OCI-LY1 (cell line): ENCODE measurements around the gene SLC47A2.

Experiments
- H2AFZ ChIP-seq: fragments of 200-600 bp; sonication (generic), shearing (Covaris generic); 2 replicates; pipeline ENCODE4 v1.6.0; 2014; ENCODE audit warnings: antibody characterized with exemption, mild to moderate bottlenecking, low read length
- H3F3A ChIP-seq: fragments of 200-600 bp; sonication (generic), shearing (Covaris generic); 2 replicates; pipeline ENCODE4 v1.6.0; 2014; ENCODE audit warnings: mild to moderate bottlenecking, antibody characterized with exemption, low read length, moderate library complexity; ENCODE audit not compliant: insufficient read depth
- H3K27ac ChIP-seq: fragments of 200-600 bp; sonication (generic); 2 replicates; pipeline ENCODE4 v1.5.1; 2014; ENCODE audit warnings: low read length, mixed run types, mild to moderate bottlenecking, low read depth; ENCODE audit not compliant: poor library complexity, severe bottlenecking
- H3K27me3 ChIP-seq: fragments of 200-600 bp; sonication (generic); 2 replicates; pipeline ENCODE4 v1.6.0; 2014; ENCODE audit warnings: antibody characterized with exemption, mild to moderate bottlenecking, low read length, moderate library complexity; ENCODE audit not compliant: insufficient read depth
- H3K36me3 ChIP-seq: fragments of 200-600 bp; sonication (generic); 2 replicates; pipeline ENCODE4 v1.6.1; 2014; ENCODE audit warnings: mild to moderate bottlenecking, antibody characterized with exemption, low read length, moderate library complexity, mixed read lengths; ENCODE audit not compliant: insufficient read depth
- H3K4me1 ChIP-seq: fragments of 200-600 bp; sonication (generic); 2 replicates; pipeline ENCODE4 v1.5.1; 2014; ENCODE audit warnings: mild to moderate bottlenecking, low read length, moderate library complexity; ENCODE audit not compliant: insufficient read depth, severe bottlenecking
- H3K4me2 ChIP-seq: fragments of 200-600 bp; sonication (generic), shearing (Covaris generic); 2 replicates; pipeline ENCODE4 v1.6.1; 2014; ENCODE audit warnings: low read length
- H3K4me3 ChIP-seq: fragments of 200-600 bp; sonication (generic); 2 replicates; pipeline ENCODE4 v1.5.1; 2014; ENCODE audit warnings: low read length, low read depth, mild to moderate bottlenecking, mixed read lengths; ENCODE audit not compliant: poor library complexity, severe bottlenecking
- H3K79me2 ChIP-seq: fragments of 200-600 bp; shearing (Covaris generic); 2 replicates; pipeline ENCODE4 v1.6.1; 2016; ENCODE audit warnings: mixed run types, low read length, mixed read lengths; ENCODE audit not compliant: insufficient read depth
- H3K9ac ChIP-seq: fragments of 200-600 bp; sonication (generic), shearing (Covaris generic); 2 replicates; pipeline ENCODE4 v1.6.1; 2014; ENCODE audit warnings: mild to moderate bottlenecking, low read length, mixed read lengths
- H3K9me2 ChIP-seq: fragments of 200-600 bp; sonication (generic), shearing (Covaris generic); 2 replicates; pipeline ENCODE4 v1.6.1; 2014; ENCODE audit warnings: low read depth, mild to moderate bottlenecking, low read length, mixed read lengths
- H3K9me3 ChIP-seq: fragments of 200-600 bp; shearing (Covaris generic); 2 replicates; pipeline ENCODE4 v1.6.1; 2014; ENCODE audit warnings: low read length, mixed read lengths
- H4K20me1 ChIP-seq: fragments of 200-600 bp; sonication (generic), shearing (Covaris generic); 2 replicates; pipeline ENCODE4 v1.6.0; 2016; ENCODE audit warnings: mild to moderate bottlenecking, low read length; ENCODE audit not compliant: insufficient read depth
- EZH2 ChIP-seq: fragments of 200-600 bp; sonication (generic), shearing (Covaris generic); IDR thresholded peaks from 2 replicates; pipeline ENCODE4 v1.8.0; 2017; ENCODE audit warnings: borderline replicate concordance, mixed run types, mild to moderate bottlenecking, antibody characterized with exemption, low read length, moderate library complexity, mixed read lengths
- TF ChIP-seq, protein P1 (sequence below): fragments of 200-600 bp; sonication (generic), shearing (Covaris generic); IDR thresholded peaks from 2 replicates; pipeline ENCODE4 v1.5.1; 2017; ENCODE audit warnings: mild to moderate bottlenecking, antibody characterized with exemption, low read length, moderate library complexity, mixed read lengths

Gene SLC47A2

DNA sequence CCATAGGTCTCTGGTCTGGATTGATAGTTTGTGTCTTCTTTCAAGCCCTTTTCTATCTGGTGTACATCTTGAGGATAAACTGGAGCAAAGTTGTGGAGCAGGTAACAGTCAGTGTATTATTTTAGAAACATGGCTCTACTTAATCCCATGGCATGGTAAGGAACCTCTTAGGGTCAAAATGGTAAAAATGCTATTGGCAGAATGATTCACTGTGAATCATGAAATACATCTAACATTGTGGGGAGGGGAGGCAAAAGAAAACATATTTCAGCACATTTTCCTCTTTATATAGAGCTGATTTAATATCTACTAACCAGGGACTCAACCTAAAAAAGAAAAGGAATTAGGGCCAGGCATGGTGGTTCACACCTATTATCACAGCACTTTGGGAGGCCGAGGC is 85.7 kb downstream of the SLC47A2 start:
- Histone ChIP-seq H3K4me3 (no peak overlapping the region), H3K9me2 (no peaks in the 10 kb centered on the region), H3K9ac (no peak overlapping the region), H4K20me1 (no peaks in the 10 kb centered on the region), H3K4me2 (no peak overlapping the region), H3K27ac (no peak overlapping the region), H3K4me1 (no peaks in the 10 kb centered on the region), H2AFZ (no peak overlapping the region), H3K36me3 (no peaks in the 10 kb centered on the region), H3K9me3 (no peaks in the 10 kb centered on the region), H3K27me3 (no peaks in the 10 kb centered on the region), H3K79me2 (no peaks in the 10 kb centered on the region), H3F3A (no peaks in the 10 kb centered on the region)
- TF ChIP-seq, protein P1, sequence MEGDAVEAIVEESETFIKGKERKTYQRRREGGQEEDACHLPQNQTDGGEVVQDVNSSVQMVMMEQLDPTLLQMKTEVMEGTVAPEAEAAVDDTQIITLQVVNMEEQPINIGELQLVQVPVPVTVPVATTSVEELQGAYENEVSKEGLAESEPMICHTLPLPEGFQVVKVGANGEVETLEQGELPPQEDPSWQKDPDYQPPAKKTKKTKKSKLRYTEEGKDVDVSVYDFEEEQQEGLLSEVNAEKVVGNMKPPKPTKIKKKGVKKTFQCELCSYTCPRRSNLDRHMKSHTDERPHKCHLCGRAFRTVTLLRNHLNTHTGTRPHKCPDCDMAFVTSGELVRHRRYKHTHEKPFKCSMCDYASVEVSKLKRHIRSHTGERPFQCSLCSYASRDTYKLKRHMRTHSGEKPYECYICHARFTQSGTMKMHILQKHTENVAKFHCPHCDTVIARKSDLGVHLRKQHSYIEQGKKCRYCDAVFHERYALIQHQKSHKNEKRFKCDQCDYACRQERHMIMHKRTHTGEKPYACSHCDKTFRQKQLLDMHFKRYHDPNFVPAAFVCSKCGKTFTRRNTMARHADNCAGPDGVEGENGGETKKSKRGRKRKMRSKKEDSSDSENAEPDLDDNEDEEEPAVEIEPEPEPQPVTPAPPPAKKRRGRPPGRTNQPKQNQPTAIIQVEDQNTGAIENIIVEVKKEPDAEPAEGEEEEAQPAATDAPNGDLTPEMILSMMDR, result no peak
- no peak for TF ChIP-seq EZH2

DNA sequence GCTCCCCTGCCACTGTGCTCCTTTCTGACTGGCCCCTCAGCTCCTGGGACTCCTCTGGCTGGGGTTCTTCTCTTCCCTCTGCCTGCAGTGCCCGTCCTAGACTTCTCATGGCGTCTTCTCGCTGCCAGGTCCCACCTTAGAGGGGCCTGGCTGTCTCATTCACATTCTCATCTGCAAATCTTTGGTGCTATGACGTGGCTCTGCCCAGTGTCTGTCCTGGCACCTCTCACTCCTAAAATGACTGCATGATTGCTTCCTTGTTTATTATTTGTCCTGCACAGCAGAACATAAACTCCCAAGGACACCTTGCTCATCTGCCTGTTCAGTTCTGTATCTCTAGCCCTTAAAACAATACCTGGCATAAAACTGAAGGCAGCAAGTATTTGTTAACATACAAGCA is 86.3 kb downstream of the SLC47A2 start:
- no peak overlapping the region for H3K27ac ChIP-seq
- no peaks in the 10 kb centered on the region for H3K9me2 ChIP-seq
- no peak for TF ChIP-seq EZH2
- TF ChIP-seq, protein P1, result no peak
- H3K9ac ChIP-seq, result no peak overlapping the region
- no peaks in the 10 kb centered on the region for H3F3A ChIP-seq
- H3K36me3 ChIP-seq, result no peaks in the 10 kb centered on the region
- H3K4me2 ChIP-seq, result no peak overlapping the region
- H2AFZ ChIP-seq, result no peak overlapping the region
- H3K4me3 ChIP-seq, result no peak overlapping the region
- H4K20me1 ChIP-seq, result no peaks in the 10 kb centered on the region
- no peaks in the 10 kb centered on the region for H3K27me3 ChIP-seq
- H3K9me3 ChIP-seq, result no peaks in the 10 kb centered on the region
- no peaks in the 10 kb centered on the region for H3K4me1 ChIP-seq
- no peaks in the 10 kb centered on the region for H3K79me2 ChIP-seq

DNA sequence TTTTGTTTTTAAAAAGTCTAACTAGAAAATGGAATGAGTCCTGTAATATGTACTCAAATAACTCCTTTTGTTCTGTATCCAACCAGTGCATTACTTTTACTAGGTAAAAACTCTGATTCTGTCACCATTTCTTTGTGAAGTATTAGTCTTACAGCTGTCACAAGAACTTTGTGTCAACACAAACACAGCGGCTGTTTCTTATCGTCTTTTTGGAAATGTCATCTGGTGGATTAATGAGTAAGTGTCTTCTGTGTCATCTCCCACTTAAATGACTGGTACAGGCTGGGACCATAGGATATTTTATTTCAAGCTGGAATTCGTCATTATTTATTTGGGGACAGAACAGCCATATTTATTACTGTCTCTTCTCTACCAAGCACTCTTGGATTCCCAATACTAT is 86.9 kb downstream of the SLC47A2 start:
- TF ChIP-seq EZH2, result no peak
- TF ChIP-seq, protein P1, result no peak
- no peak overlapping the region for H3K4me3 ChIP-seq
- no peaks in the 10 kb centered on the region for H3F3A ChIP-seq
- H3K4me2 ChIP-seq, result no peak overlapping the region
- no peaks in the 10 kb centered on the region for H3K79me2 ChIP-seq
- no peaks in the 10 kb centered on the region for H3K36me3 ChIP-seq
- H3K9me3 ChIP-seq, result no peaks in the 10 kb centered on the region
- no peaks in the 10 kb centered on the region for H4K20me1 ChIP-seq
- H3K27ac ChIP-seq, result no peak overlapping the region
- H3K9ac ChIP-seq, result no peak overlapping the region
- no peaks in the 10 kb centered on the region for H3K4me1 ChIP-seq
- no peaks in the 10 kb centered on the region for H3K9me2 ChIP-seq
- no peaks in the 10 kb centered on the region for H3K27me3 ChIP-seq
- no peak overlapping the region for H2AFZ ChIP-seq
